Activated T-cell treated with anti-CD3 and anti-CD28 coated beads, Interleukin-2, amount 50 U/mL, for 4 hours (primary cell): ENCODE results near the gene METTL14. TPM values are rescaled to one million over a fixed set of nuclear protein-coding genes. Genes with fewer than 3 reads are reported as not detected.

Source experiments
- ATAC-seq, 2 donors: fragments of 200-7000 bp; cut with Tn5 transposase; one replicate each; pipeline ENCODE4 v1.10.0; 2021
- DNase-seq: peaks from one replicate; pipeline ENCODE4 v3.0.0-alpha.2; 2020
- H3K27me3 Mint-ChIP-seq: one replicate; pipeline ENCODE4 v1.8.0; 2021; ENCODE audit warnings: low read depth, mixed read lengths
- H3K36me3 Mint-ChIP-seq: one replicate; pipeline ENCODE4 v1.8.0; 2022; ENCODE audit warnings: mixed read lengths; ENCODE audit not compliant: insufficient read depth
- H3K4me1 Mint-ChIP-seq: one replicate; pipeline ENCODE4 v1.8.0; 2021; ENCODE audit warnings: low read depth, mixed read lengths
- H3K4me3 Mint-ChIP-seq: one replicate; pipeline ENCODE4 v1.8.0; 2021; ENCODE audit warnings: mild to moderate bottlenecking, moderate library complexity, mixed read lengths
- H3K9me3 Mint-ChIP-seq: one replicate; pipeline ENCODE4 v1.8.0; 2021; ENCODE audit warnings: mixed read lengths
- total RNA-seq, 3 donors: library from RNA; stranded (reverse); gene quantifications; one replicate each; pipeline ENCODE4 v1.2.1, GENCODE V29; 2021

METTL14 gene
- total RNA-seq, 3 donors from 2014 or later, result 38.5 to 45.6 (median 39.4) TPM

DNA sequence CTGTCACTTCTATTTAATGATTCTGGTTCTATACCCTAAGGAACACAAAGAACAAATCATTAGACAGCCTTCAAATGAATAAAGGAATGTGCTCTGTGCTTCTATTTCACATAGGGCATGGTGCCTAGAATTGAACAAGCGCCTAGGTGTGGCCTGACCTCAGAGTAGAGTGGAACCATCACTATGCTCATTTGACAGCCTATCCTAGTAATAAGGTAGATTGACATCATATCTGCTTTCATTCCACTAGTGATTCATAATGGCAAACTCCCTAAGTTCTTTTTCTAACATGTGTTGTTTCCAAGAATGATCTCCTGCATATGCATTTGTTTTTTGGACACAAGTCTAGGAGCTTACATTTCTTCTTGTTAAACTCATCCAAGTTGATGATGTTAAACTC lies 36.6 kb downstream of the METTL14 start:
- DNase-seq (no peak), ATAC-seq (no peak)
- Mint-ChIP-seq H3K27me3 (no peaks in the 10 kb centered on the region), H3K4me1 (no peaks in the 10 kb centered on the region), H3K4me3 (no peak overlapping the region), H3K36me3 (peaks cover 24% of the 10 kb centered on the region), H3K9me3 (no peaks in the 10 kb centered on the region)

DNA sequence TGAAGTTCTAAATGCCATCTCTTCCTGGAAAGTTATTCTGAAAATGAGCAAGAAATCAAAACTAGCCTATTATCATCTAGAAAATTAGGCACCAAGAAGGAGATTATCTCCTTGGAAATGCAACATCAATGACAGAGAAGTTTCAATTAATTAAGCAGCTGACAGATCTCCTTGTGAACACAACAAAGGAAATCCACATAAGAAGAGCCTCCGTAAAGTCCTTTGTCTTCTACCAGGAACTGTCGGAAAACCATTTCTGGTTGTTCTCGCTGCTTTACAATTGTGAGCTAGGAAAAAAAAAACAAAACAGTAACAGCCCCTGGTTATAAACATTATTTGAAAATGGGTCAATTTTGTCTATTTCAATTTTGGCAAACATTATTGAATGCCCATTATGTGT lies 38.2 kb downstream of the METTL14 start:
- DNase-seq (no peak), ATAC-seq (no peak)
- H3K4me1 Mint-ChIP-seq, result no peaks in the 10 kb centered on the region
- H3K27me3 Mint-ChIP-seq, result no peaks in the 10 kb centered on the region
- peaks cover 30% of the 10 kb centered on the region for H3K36me3 Mint-ChIP-seq
- no peak overlapping the region for H3K4me3 Mint-ChIP-seq
- H3K9me3 Mint-ChIP-seq, result no peaks in the 10 kb centered on the region

DNA sequence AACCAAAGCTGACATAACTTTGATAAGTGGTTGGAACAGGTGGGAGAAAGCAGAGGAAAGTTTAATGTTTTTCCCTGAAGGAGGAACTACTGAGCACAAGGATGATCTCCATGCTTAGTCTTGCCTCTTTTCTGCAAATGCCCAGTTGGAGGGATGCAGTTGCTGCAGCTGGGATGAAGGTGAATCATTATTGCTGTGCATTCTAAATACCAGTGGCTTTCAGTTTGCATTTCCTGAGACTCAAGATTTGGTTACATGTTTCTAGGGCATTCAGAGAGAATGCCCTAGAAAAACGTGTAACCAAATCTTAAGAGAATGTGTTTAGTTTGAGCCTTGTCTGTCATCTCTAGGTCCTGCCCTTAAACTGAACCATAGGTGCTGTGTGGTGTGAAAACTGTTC lies 42.2 kb downstream of the METTL14 start:
- peaks cover 36% of the 10 kb centered on the region for H3K36me3 Mint-ChIP-seq
- peaks cover 13% of the 10 kb centered on the region for H3K4me1 Mint-ChIP-seq
- H3K27me3 Mint-ChIP-seq, result no peaks in the 10 kb centered on the region
- H3K9me3 Mint-ChIP-seq, result no peaks in the 10 kb centered on the region
- H3K4me3 Mint-ChIP-seq, result no peak overlapping the region
- ATAC-seq, result no peak
- DNase-seq, result no peak

- no peak for DNase-seq
- Mint-ChIP-seq H3K4me1 (peaks cover 13% of the 10 kb centered on the region), H3K36me3 (peaks cover 44% of the 10 kb centered on the region), H3K9me3 (no peaks in the 10 kb centered on the region), H3K4me3 (no peak overlapping the region), H3K27me3 (no peaks in the 10 kb centered on the region)
- no peak for ATAC-seq
These were observed 44.4 kb downstream of the METTL14 start for GRCh38 chr4:118729287-118730286.

DNA sequence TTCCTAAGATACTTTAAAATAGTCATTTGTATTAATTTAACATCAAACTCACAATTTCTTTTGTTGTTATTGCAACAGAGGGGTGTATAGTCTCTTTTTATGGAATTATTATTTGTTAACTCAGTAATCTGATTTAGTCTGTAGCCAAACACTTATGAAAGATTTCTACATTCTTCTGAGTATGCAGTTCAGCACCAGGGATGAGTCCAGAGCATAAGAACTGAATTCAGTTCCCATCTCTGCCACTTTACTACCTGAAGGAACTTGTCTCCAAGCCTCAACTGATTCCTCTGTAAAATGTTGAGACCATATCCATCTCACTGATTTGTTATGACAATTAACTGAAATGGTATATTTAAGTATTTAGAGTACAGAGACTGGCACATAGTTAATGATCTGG lies 45.5 kb downstream of the METTL14 start:
- Mint-ChIP-seq H3K36me3 (peaks cover 44% of the 10 kb centered on the region), H3K4me3 (no peak overlapping the region), H3K27me3 (no peaks in the 10 kb centered on the region), H3K9me3 (no peaks in the 10 kb centered on the region), H3K4me1 (peaks cover 13% of the 10 kb centered on the region)
- DNase-seq, result no peak
- no peak for ATAC-seq

- peaks cover 13% of the 10 kb centered on the region for H3K4me1 Mint-ChIP-seq
- peaks cover 31% of the 10 kb centered on the region for H3K36me3 Mint-ChIP-seq
- ATAC-seq (no peak), DNase-seq (no peak)
- no peaks in the 10 kb centered on the region for H3K27me3 Mint-ChIP-seq
- H3K9me3 Mint-ChIP-seq, result no peaks in the 10 kb centered on the region
- no peak overlapping the region for H3K4me3 Mint-ChIP-seq
These were observed 47.6 kb downstream of the METTL14 start for GRCh38 chr4:118732591-118733330.

DNA sequence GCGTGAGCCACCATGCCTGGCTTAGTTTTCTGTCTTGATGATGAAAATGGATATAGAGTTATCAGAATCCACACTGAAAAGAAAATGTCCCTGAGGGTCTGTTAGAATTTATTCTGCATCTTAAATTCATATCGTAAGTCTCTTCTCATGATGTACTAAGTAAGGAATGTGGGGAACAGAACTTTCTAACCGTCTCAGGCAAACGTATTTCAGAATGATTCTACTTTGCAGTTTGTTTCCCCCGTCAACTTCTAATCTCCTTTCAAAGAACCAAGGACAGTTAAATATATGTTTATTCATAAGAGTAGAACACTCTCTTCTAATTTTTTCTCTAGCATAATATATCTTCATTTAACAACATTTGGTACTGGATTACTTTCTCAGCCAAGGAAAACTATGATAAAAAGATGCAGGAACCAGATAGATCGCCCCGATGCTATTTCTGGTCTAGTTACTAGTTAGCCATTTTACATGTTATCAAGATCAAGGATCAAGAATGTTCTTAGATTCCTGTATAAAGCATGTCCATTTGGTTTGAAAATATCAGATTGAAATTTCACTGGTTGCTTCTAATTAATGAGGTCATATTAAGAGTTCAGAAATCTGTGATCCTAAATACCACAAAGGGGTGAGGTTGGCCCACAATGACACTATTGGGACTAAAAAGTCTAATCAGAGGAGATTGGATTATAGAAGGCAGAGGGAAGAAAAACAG lies 49.5 kb downstream of the METTL14 start:
- Mint-ChIP-seq H3K4me1 (peaks cover 9% of the 10 kb centered on the region), H3K9me3 (no peaks in the 10 kb centered on the region), H3K27me3 (no peaks in the 10 kb centered on the region), H3K4me3 (no peak overlapping the region), H3K36me3 (peaks cover 35% of the 10 kb centered on the region)
- DNase-seq (no peak), ATAC-seq (no peak)

DNA sequence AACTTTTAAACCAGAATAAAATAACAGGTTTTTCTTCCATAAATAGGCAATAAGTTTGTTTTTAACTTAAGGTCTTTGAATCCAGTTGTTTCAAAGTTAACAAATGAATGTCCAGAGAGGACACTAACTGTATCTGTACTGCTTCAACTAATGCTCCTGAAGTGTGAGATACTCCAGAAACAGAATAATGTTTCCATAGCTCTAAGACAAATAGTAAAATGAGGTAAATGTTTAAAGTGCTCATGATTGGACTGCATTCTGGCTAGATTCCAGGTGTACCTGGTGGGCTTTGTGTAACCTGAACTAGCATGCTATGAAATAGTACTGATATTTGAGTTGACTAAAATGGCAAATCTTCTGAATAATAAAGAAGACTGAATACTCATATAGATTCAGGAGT lies 51.7 kb downstream of the METTL14 start:
- no peaks in the 10 kb centered on the region for H3K27me3 Mint-ChIP-seq
- ATAC-seq (no peak), DNase-seq (no peak)
- no peaks in the 10 kb centered on the region for H3K4me1 Mint-ChIP-seq
- no peak overlapping the region for H3K4me3 Mint-ChIP-seq
- H3K9me3 Mint-ChIP-seq, result no peaks in the 10 kb centered on the region
- peaks cover 35% of the 10 kb centered on the region for H3K36me3 Mint-ChIP-seq

GRCh38 chr4:118738090-118738489 lies 52.9 kb downstream of the METTL14 start:
- ATAC-seq (no peak), DNase-seq (no peak)
- H3K9me3 Mint-ChIP-seq, result no peaks in the 10 kb centered on the region
- no peak overlapping the region for H3K4me3 Mint-ChIP-seq
- H3K27me3 Mint-ChIP-seq, result no peaks in the 10 kb centered on the region
- no peaks in the 10 kb centered on the region for H3K4me1 Mint-ChIP-seq
- H3K36me3 Mint-ChIP-seq, result peaks cover 31% of the 10 kb centered on the region

DNA sequence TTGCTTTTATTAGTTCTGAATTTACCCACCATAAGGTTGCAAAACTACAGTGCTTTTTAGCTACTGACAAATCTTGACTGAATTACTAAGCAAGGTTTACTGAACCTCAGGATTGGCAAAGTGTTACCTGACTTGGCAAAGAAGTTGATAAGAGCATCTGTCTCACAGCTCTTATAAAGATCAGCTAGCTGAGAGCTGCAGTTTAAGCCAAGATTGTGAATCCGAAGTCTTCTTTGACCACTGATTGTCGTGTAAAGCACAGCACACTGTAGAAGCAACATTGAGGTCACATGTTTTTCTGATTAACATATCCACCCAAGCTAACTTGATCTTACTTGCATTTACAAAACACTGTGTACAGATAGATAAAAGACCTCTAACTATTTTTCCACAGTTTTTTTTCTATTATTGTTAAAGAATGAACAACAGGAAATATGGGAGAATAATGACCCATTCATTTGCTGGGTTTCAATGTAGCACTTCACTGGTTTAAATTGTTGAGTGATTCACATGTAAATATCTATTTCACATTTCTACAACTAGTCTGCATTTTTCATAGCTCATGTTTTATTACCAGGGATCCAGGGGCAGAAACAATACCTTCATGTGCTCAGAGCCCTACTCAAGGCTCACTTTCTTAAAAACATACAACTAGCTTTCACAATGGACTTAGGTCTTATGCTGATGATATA lies 54.0 kb downstream of the METTL14 start:
- Mint-ChIP-seq H3K4me1 (no peaks in the 10 kb centered on the region), H3K27me3 (no peaks in the 10 kb centered on the region), H3K36me3 (peaks cover 32% of the 10 kb centered on the region), H3K9me3 (no peaks in the 10 kb centered on the region), H3K4me3 (no peak overlapping the region)
- ATAC-seq (no peak), DNase-seq (no peak)

DNA sequence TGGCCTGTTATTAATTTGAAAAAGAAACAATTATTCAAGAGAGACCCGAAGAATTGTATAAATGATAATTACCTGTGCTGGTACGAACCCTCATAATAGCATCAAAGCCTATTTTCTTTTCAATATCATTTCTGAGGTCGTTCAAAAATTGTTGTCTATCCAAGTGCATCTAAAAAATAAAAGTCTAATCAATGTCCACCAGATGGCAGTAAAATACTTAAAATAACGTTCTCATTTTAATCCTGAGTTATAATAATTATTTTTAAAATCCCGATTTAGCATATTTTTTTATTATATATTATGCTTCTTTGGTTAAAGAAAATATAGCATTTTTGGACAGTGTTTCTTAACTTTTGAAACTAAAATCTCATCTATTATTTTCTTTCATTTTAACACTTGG lies 55.7 kb downstream of the METTL14 start:
- no peak for DNase-seq
- H3K36me3 Mint-ChIP-seq, result peaks cover 26% of the 10 kb centered on the region
- no peaks in the 10 kb centered on the region for H3K4me1 Mint-ChIP-seq
- H3K4me3 Mint-ChIP-seq, result no peak overlapping the region
- ATAC-seq, result no peak
- no peaks in the 10 kb centered on the region for H3K9me3 Mint-ChIP-seq
- H3K27me3 Mint-ChIP-seq, result no peaks in the 10 kb centered on the region

DNA sequence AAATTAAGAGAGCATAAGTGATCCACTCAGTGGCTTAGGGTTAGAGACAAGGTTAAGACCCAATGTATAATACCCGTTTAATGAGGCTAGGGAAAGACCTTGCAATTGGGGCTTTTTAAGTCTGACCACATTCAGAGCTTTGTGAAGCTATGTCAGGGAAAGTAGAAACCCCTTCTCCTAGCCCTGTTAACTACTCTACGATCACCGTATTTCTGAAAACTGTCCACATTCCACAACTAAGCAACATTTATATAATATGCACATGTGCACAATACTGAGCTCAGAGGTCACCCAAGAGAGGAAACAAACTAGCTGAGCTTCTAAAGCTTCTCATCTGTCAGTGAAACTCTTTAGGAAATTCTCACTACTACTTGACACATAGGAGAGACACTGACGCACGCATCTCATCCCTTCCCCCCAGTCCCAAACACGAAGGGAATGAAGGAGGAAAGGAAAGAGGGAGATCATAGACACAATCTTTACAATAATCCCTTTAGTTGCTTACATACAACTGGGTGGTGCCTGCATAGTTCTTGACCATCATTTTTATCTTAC lies 56.2 kb downstream of the METTL14 start:
- DNase-seq (no peak), ATAC-seq (no peak)
- Mint-ChIP-seq H3K4me3 (no peak overlapping the region), H3K27me3 (no peaks in the 10 kb centered on the region), H3K36me3 (peaks cover 26% of the 10 kb centered on the region), H3K4me1 (no peaks in the 10 kb centered on the region), H3K9me3 (no peaks in the 10 kb centered on the region)

- Mint-ChIP-seq H3K9me3 (no peaks in the 10 kb centered on the region), H3K4me1 (no peaks in the 10 kb centered on the region), H3K4me3 (no peak overlapping the region), H3K27me3 (no peaks in the 10 kb centered on the region), H3K36me3 (peaks cover 26% of the 10 kb centered on the region)
- ATAC-seq (no peak), DNase-seq (no peak)
These were observed 56.9 kb downstream of the METTL14 start for GRCh38 chr4:118742050-118742449.

DNA sequence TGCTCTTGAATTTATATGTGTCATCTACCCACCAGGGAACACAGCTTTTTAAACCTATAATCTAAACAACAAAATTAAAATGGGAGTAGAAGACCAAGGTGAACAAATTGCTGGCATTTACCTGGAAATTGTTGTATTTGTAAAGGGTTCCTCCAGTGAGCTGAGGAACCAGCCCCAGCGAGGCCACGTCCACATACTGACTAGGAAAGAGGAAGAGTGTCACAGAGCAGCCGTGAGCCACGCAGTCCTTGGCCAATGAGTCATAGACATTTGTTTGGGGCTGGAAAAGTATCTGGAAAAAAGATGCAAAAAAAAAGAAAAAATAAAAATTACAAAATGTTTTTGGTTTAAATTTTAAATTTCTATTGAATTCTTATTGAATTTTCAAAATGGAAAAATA lies 58.7 kb downstream of the METTL14 start:
- no peaks in the 10 kb centered on the region for H3K27me3 Mint-ChIP-seq
- no peak overlapping the region for H3K4me3 Mint-ChIP-seq
- no peak for ATAC-seq

More for the DNA sequence above, 58.7 kb downstream of the METTL14 start:
- Mint-ChIP-seq H3K4me1 (no peaks in the 10 kb centered on the region), H3K9me3 (no peaks in the 10 kb centered on the region), H3K36me3 (peaks cover 21% of the 10 kb centered on the region)
- DNase-seq, result no peak
